Stimulated activated CD8-positive, alpha-beta memory T cell treated with anti-CD3 and anti-CD28 coated beads, Interleukin-7, amount 100 ng/mL, for 1 hour (primary cell): Measurements from ENCODE around the gene CFAP73.
"Not testable (repeated sequence)": the region's sequence is repeated elsewhere in the genome, so short reads cannot be mapped to it uniquely, and the experiment has no call there.

ENCODE experiments used
- DNase-seq, 2 donors: peaks; one replicate each; pipeline ENCODE4 v3.0.0-alpha.2; 2020; ENCODE audit warnings: low read depth in 2 of 2

CFAP73 gene

GRCh38 chr12:113149361-113150150 lies at the start of gene CFAP73:
Gene CFAP73 (plus strand): TSS chr12:113149724. CDS start chr12:113149858, 134 bp downstream.
- DNase-seq, result no peak

- no peak for DNase-seq
These were observed 49.8 kb upstream of the CFAP73 start for GRCh38 chr12:113099764-113100163.

GRCh38 chr12:113101751-113102150 lies 47.8 kb upstream of the CFAP73 start:
- no peak for DNase-seq

GRCh38 chr12:113102811-113103210 lies 46.7 kb upstream of the CFAP73 start:
- DNase-seq, result no peak

GRCh38 chr12:113103756-113104450 lies 45.6 kb upstream of the CFAP73 start:
- DNase-seq, result no peak

- no peak for DNase-seq
These were observed 44.5 kb upstream of the CFAP73 start for GRCh38 chr12:113104953-113105510.

GRCh38 chr12:113105606-113106271 lies 43.8 kb upstream of the CFAP73 start:
- DNase-seq, result no peak

GRCh38 chr12:113106361-113106760 lies 43.2 kb upstream of the CFAP73 start:
- DNase-seq, result no peak

GRCh38 chr12:113108308-113108707 lies 41.2 kb upstream of the CFAP73 start:
- DNase-seq, result no peak

- no peak for DNase-seq
These were observed 40.2 kb upstream of the CFAP73 start for GRCh38 chr12:113109360-113109759.

GRCh38 chr12:113109872-113110599 lies 39.5 kb upstream of the CFAP73 start:
- DNase-seq, result no peak

GRCh38 chr12:113111247-113111646 lies 38.3 kb upstream of the CFAP73 start:
- no peak for DNase-seq

GRCh38 chr12:113112043-113112899 lies 37.3 kb upstream of the CFAP73 start:
- DNase-seq, result no peak

- no peak for DNase-seq
These were observed 36.1 kb upstream of the CFAP73 start for GRCh38 chr12:113113397-113113796.

- no peak for DNase-seq
These were observed 34.9 kb upstream of the CFAP73 start for GRCh38 chr12:113114447-113115178.

GRCh38 chr12:113115455-113116126 lies 33.9 kb upstream of the CFAP73 start:
- DNase-seq, result no peak

GRCh38 chr12:113116875-113117274 lies 32.6 kb upstream of the CFAP73 start:
- no peak for DNase-seq

- not testable (repeated sequence) for DNase-seq
These were observed 31.8 kb upstream of the CFAP73 start for GRCh38 chr12:113117684-113118083.

GRCh38 chr12:113118142-113118541 lies 31.4 kb upstream of the CFAP73 start:
- DNase-seq, result no peak
